CD4-positive, alpha-beta T cell treated with Interleukin-4 for 1 hour (primary cell): ENCODE data around the gene SAMM50.
"Not testable (repeated sequence)": the region's sequence is repeated elsewhere in the genome, so short reads cannot be mapped to it uniquely, and the experiment has no call there.

Source experiments
- DNase-seq, 2 donors: peaks; one replicate each; pipeline ENCODE4 v3.0.0-alpha.2; 2020 to 2022

SAMM50 gene

GRCh38 chr22:44004104-44004460 is 48.8 kb downstream of the SAMM50 start:
- no peak for DNase-seq

GRCh38 chr22:44005524-44005923 is 50.3 kb downstream of the SAMM50 start:
- peak in 1 of 2 donors; percentile 45 for DNase-seq

GRCh38 chr22:44012162-44012561 is 56.9 kb downstream of the SAMM50 start:
- no peak for DNase-seq

DNA sequence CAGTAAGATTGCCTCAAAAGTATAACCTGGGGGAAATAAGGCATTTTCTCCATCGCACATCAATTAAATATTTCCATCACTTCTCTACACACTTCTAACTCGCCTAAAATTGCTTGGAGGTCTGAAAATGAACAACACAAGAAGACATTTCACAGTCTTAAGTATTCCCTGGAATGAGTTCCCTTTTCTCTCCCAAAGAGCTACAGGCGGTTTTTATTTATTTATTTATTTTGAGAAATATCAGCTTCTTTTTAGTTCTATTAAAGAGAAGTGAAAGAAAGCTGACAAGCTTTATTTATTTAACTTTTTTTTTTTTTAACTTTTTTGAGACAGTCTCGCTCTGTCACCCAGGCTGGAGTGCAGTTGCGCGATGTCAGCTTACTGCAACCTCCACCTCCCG is 57.3 kb downstream of the SAMM50 start:
- no peak for DNase-seq

DNA sequence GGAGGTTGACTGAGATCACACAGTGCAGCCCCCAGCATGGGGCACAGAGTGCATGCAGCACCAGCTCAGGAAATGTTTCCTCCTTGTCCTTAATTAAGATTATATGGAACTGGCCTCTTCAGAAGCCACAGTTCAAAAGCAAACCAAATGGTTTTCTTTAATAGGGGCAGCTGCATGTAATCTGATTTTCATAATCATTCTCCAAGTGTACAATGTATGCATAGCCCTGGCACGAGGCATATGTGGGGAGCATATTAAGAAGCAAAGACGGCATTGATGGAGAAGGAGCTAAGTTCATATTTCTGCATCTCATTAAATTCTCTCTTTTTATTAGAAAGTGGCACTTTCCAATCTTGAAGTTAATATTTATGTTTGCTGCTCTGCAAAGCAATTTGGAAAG is 59.0 kb downstream of the SAMM50 start:
- no peak for DNase-seq

- DNase-seq = not testable (repeated sequence)
Measured at GRCh38 chr22:44016586-44016985, 61.3 kb downstream of the SAMM50 start.

DNA sequence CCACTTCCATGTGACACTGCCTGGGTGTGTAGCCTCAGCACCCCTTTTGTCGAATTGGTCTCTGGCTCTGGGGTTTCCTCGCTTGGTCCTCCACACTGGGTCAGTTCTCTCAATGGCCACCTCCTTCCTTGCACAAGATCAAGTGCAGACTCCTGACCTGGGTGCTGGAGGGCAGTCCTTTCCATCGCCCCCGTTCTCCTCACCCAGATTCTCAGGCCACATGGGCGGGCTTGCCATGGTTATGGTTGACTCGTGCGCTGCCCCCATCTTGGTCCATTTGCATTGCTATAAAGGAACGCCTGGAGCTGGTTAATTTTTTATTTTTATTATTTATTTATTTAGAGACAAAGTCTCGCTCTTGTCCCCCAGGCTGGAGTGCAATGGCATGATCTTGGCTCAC is 63.4 kb downstream of the SAMM50 start:
- DNase-seq = no peak

DNA sequence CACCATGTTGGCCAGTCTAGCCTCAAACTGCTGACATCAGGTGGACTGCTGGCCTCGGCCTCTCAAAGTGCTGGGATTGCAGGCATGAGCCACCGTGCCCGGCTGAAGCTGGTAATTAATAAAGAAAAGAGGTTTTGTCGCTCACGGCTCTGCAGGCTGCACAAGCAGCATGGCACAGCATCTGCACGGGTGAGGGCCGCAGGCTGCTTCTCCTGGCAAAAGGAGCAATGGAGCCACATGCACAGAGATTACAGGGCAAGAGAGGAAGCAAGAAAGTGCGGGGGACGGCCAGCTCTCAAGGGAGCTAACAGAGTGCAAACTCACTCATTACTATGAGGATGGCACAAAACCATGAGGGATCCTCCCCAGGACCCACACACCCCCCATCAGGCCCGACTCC is 64.2 kb downstream of the SAMM50 start:
- no peak for DNase-seq

GRCh38 chr22:44019846-44020245 is 64.6 kb downstream of the SAMM50 start:
- no peak for DNase-seq

GRCh38 chr22:44020981-44021380 is 65.7 kb downstream of the SAMM50 start:
- no peak for DNase-seq

DNA sequence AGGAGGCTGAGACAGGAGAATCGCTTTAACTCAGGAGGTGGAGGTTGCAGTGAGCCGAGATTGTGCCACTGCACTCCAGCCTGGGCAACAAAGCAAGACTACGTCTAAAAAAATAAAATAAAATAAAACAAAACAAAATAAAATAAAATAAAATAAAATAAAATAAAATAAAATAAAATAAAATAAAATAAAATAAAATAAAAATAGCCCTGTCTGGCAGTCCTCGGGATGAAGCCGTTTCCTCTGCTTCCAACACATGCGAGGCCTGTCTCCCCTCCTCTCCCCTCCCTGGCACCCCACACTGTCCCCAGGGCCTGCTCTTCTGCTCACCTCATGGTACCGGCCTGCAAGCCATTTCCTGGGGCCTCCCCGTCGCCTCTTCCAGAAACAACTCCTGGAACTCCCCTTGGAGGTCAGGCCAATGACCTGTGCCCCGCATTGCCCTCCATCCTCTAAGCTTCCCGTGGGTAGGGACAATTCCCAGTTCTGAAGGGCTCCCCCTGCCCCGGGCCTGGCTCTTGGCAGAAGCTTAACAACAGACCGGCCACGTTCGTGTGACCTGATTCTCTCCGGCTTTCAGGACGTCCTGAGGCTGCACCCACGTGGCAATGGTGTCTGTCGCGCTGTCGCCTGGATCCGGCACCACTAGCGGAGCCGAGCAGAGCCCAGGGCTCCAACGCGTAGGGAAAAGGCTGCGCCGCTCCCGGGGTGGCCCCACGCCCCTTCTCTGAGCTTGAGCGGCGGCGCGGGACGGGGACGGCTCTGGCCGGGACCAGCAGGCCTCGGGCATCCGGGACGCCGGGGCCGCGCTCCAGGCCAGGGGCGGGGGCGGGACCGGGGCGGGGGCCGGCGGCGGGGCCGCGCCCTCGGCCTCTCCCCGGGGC is 68.4 kb downstream of the SAMM50 start:
- DNase-seq = peak; percentile 34 to 44

GRCh38 chr22:44024288-44024921 is 69.2 kb downstream of the SAMM50 start, which contains the start of gene PARVB:
TSS of gene PARVB (plus strand) at chr22:44024302. CDS start at chr22:44024340, 38 bp downstream.
- peak; percentile 13 to 30 for DNase-seq

- peak; percentile 39 to 77 for DNase-seq
Measured at GRCh38 chr22:44025171-44026065, 70.2 kb downstream of the SAMM50 start.

DNA sequence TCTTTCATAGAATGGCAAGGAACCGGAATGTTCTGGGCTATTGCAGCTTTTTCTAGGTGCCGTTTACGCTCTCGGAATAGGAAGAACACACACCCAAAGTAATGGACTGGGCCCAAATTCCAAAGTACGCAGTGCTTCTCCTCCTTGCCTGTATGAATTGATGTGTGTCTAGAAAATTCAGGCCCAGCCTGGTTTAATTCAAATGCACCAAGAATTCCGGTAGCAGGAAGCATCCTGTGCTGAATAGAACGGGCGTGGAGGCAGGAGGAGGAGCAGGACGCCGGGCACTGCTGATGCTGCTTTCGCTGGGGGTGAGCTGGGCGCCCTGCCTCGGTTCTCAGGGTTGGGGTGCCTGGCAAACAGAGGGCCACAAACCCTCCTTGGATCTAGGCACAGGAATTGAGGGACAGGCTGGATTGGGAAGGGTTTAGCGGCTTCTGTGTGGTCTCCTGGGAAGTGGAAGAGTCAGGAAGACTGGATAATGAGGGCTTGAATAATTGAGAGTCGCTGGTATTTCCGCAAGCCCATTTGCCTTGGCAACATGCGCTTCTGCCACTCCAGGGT is 70.9 kb downstream of the SAMM50 start:
- DNase-seq = no peak

GRCh38 chr22:44026630-44027511 is 71.6 kb downstream of the SAMM50 start:
- peak; percentile 88 to 91 for DNase-seq

DNA sequence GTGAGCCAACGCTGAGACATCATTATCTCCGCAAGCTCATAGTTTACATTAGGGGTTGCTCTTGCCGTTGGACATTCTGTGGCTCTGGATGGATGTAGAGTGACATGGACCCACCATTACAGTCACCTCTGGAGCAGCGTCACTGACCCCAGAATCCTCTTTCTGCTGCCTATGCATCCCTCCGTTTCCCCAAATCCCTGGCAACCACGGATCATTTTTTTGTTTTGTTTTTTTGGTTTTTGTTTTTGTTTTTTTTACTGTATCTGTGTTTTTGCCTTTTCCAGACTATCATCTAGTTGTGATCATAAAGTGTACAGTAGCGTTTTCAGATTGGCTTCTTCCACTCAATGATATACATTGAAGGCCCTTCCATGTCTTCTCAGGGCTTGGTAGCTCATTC is 72.8 kb downstream of the SAMM50 start:
- no peak for DNase-seq

- no peak for DNase-seq
Measured at GRCh38 chr22:44029069-44029468, 73.8 kb downstream of the SAMM50 start.

GRCh38 chr22:44030051-44030701 is 74.9 kb downstream of the SAMM50 start:
- DNase-seq = no peak

GRCh38 chr22:44030702-44031082 is 75.5 kb downstream of the SAMM50 start:
- DNase-seq = no peak

GRCh38 chr22:44031158-44031952 is 76.1 kb downstream of the SAMM50 start:
- peak; percentile 19 to 76 for DNase-seq
